ENCODE results near the gene ZNF841.

GRCh38 chr19:52138983-52139251 lies 43.4 kb upstream of the ZNF841 start:
- TF ChIP-seq POLR2A (IDR thresholded peaks at IDR 0.05) (no peak), CTCF (IDR thresholded peaks at IDR 0.05) (no peak)
